ENCODE measurements around the gene ERICH6B. TPM values are rescaled to one million over a fixed set of nuclear protein-coding genes. Genes with fewer than 3 reads are reported as not detected.

ERICH6B gene
- total and polyA plus RNA-seq, 4 experiments from 2014 or later, result 0.39 TPM; not detected in 3

GRCh38 chr13:45592758-45593157 lies 22.8 kb downstream of the ERICH6B start:
- H3K4me3 ChIP-seq (ENCODE audit: low read length in 2 of 2), result no peak overlapping the region
- H3K27ac ChIP-seq (ENCODE audit: low read depth, low read length), result no peak overlapping the region
- Mint-ChIP-seq H3K27ac (no peak overlapping the region), H3K4me3 (no peak overlapping the region), H3K27me3 (peaks cover 2 to 14% of the 10 kb centered on the region in 2 donors), H3K36me3 (no peaks in the 10 kb centered on the region), H3K4me1 (no peaks in the 10 kb centered on the region), H3K9me3 (peaks cover 0 to 4% (median 0%) of the 10 kb centered on the region in 8 donors)
- no peak for DNase-seq
- H3K27me3 ChIP-seq (ENCODE audit: insufficient read depth, low read length), result no peaks in the 10 kb centered on the region
- no peaks in the 10 kb centered on the region for H3K4me1 ChIP-seq (ENCODE audit: insufficient read depth, low read length)
- CTCF ChIA-PET (ENCODE audit: partially characterized antibody), result interaction anchor here (1.2 kb wide), 1 partner anchor 31 kb away, joined by 3 read pairs; no protein-coding TSS in a partner anchor
- H3K36me3 ChIP-seq (ENCODE audit: insufficient read depth, low read length), result no peaks in the 10 kb centered on the region
- no peaks in the 10 kb centered on the region for H3K9me3 ChIP-seq (ENCODE audit: control insufficient read depth in 1 of 2, low read length in 2 of 2)
- POLR2A ChIA-PET (ENCODE audit: partially characterized antibody), result no interaction called here
- intact Hi-C loops (cut with micrococcal nuclease), result no loop called here

DNA sequence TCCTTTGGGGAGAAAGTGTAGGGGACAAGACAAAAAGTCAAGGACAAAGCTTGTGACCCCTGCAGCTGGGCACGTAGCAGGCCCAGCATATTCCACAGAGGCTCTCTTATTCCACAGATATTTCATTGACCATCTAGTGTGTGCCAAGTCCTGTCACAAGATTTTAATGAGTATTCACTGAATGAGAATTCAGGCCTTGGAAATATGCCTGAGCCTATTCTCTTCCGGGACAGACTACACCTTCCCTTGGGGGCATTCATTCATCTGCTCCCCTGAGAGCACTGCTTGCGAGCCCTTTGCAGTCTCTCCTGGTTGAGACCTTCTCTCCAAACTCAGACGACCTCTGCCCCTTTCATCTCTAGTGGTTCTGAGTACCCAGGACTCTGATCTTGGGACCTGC lies 25.5 kb downstream of the ERICH6B start:
- peaks cover 1 to 11% of the 10 kb centered on the region in 2 donors for H3K27me3 Mint-ChIP-seq
- no peak overlapping the region for H3K4me3 Mint-ChIP-seq
- ChIA-PET CTCF (ENCODE audit: partially characterized antibody) (no interaction called here), POLR2A (ENCODE audit: partially characterized antibody) (no interaction called here)
- intact Hi-C loops (cut with micrococcal nuclease), result no loop called here
- no peaks in the 10 kb centered on the region for H3K36me3 Mint-ChIP-seq
- peaks cover 0 to 4% (median 0%) of the 10 kb centered on the region in 8 donors for H3K9me3 Mint-ChIP-seq
- DNase-seq, result no peak
- Histone ChIP-seq H3K4me3 (ENCODE audit: low read length in 2 of 2) (no peak overlapping the region), H3K4me1 (ENCODE audit: insufficient read depth, low read length) (no peaks in the 10 kb centered on the region), H3K36me3 (ENCODE audit: insufficient read depth, low read length) (no peaks in the 10 kb centered on the region), H3K27ac (ENCODE audit: low read depth, low read length) (no peak overlapping the region), H3K9me3 (ENCODE audit: control insufficient read depth in 1 of 2, low read length in 2 of 2) (no peaks in the 10 kb centered on the region), H3K27me3 (ENCODE audit: insufficient read depth, low read length) (no peaks in the 10 kb centered on the region)
- H3K27ac Mint-ChIP-seq, result no peak overlapping the region
- no peaks in the 10 kb centered on the region for H3K4me1 Mint-ChIP-seq

DNA sequence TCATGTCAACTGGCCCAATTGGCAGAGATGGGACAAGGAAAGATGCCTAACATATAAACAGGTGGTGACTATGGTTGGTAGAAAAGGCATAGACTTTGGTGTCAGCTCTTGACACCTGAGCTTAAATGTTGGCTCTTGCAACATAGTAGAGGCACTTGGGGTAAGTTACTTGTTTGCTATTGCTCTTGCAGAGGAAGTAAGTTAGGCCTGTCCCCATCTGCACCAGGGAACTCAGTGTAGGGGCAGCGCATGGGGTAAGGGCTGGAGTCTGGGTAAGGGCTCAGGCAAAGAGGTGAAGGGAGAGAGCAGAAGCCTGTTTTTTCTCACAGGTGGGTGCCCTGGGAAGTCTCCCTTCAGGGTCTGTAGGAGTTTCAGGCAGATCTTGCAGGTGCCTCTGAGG lies 27.6 kb downstream of the ERICH6B start:
- H3K4me3 Mint-ChIP-seq, result no peak overlapping the region
- no peak for DNase-seq
- no peak overlapping the region for H3K27ac ChIP-seq (ENCODE audit: low read depth, low read length)
- POLR2A ChIA-PET (ENCODE audit: partially characterized antibody), result no interaction called here
- H3K27ac Mint-ChIP-seq, result no peak overlapping the region
- H3K4me1 Mint-ChIP-seq, result no peaks in the 10 kb centered on the region
- intact Hi-C loops (cut with micrococcal nuclease), result no loop called here
- no peaks in the 10 kb centered on the region for H3K36me3 Mint-ChIP-seq
- CTCF ChIA-PET (ENCODE audit: partially characterized antibody), result no interaction called here
- H3K27me3 ChIP-seq (ENCODE audit: insufficient read depth, low read length), result no peaks in the 10 kb centered on the region
- H3K36me3 ChIP-seq (ENCODE audit: insufficient read depth, low read length), result no peaks in the 10 kb centered on the region
- H3K4me3 ChIP-seq (ENCODE audit: low read length in 2 of 2), result no peak overlapping the region
- peaks cover 1 to 9% of the 10 kb centered on the region in 2 donors for H3K27me3 Mint-ChIP-seq
- no peaks in the 10 kb centered on the region for H3K4me1 ChIP-seq (ENCODE audit: insufficient read depth, low read length)
- peaks cover 0 to 4% (median 0%) of the 10 kb centered on the region in 8 donors for H3K9me3 Mint-ChIP-seq
- no peaks in the 10 kb centered on the region for H3K9me3 ChIP-seq (ENCODE audit: control insufficient read depth in 1 of 2, low read length in 2 of 2)

DNA sequence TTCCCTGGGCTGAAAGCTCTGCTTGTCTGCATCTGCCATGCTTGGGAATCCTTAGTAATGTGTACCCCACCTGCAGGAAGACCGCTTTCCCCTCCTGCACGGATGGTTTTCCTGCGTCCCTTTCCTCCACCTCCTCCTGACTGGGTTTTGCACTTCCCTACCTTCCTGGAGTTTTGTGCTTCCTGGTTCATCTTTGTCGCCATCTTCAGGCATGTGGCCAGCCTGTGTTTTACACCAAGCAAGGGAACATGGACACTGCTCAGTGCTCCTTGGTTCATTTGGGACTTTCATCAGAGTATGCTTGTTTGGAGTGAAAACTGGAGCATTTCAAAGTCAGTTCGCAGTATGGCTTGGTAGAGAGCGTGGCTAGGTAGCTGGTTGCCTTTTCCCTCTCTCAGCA lies 30.7 kb downstream of the ERICH6B start:
- H3K9me3 Mint-ChIP-seq, result peaks cover 0 to 1% (median 0%) of the 10 kb centered on the region in 8 donors
- no peaks in the 10 kb centered on the region for H3K27me3 ChIP-seq (ENCODE audit: insufficient read depth, low read length)
- H3K27me3 Mint-ChIP-seq, result peaks cover 1 to 9% of the 10 kb centered on the region in 2 donors
- no peaks in the 10 kb centered on the region for H3K4me1 Mint-ChIP-seq
- no peaks in the 10 kb centered on the region for H3K36me3 Mint-ChIP-seq
- H3K4me1 ChIP-seq (ENCODE audit: insufficient read depth, low read length), result no peaks in the 10 kb centered on the region
- H3K9me3 ChIP-seq (ENCODE audit: control insufficient read depth in 1 of 2, low read length in 2 of 2), result no peaks in the 10 kb centered on the region
- intact Hi-C loops (cut with micrococcal nuclease), result no loop called here
- ChIA-PET CTCF (ENCODE audit: partially characterized antibody) (no interaction called here), POLR2A (ENCODE audit: partially characterized antibody) (no interaction called here)
- no peak for DNase-seq
- H3K4me3 ChIP-seq (ENCODE audit: low read length in 2 of 2), result no peak overlapping the region
- H3K27ac Mint-ChIP-seq, result no peak overlapping the region
- H3K4me3 Mint-ChIP-seq, result no peak overlapping the region
- H3K36me3 ChIP-seq (ENCODE audit: insufficient read depth, low read length), result no peaks in the 10 kb centered on the region
- no peak overlapping the region for H3K27ac ChIP-seq (ENCODE audit: low read depth, low read length)

- intact Hi-C loops (cut with micrococcal nuclease), result no loop called here
- no peak overlapping the region for H3K27ac Mint-ChIP-seq
- Histone ChIP-seq H3K36me3 (ENCODE audit: insufficient read depth, low read length) (no peaks in the 10 kb centered on the region), H3K27me3 (ENCODE audit: insufficient read depth, low read length) (no peaks in the 10 kb centered on the region), H3K27ac (ENCODE audit: low read depth, low read length) (no peak overlapping the region), H3K4me1 (ENCODE audit: insufficient read depth, low read length) (no peaks in the 10 kb centered on the region), H3K4me3 (ENCODE audit: low read length in 2 of 2) (no peak overlapping the region), H3K9me3 (ENCODE audit: control insufficient read depth in 1 of 2, low read length in 2 of 2) (no peaks in the 10 kb centered on the region)
- CTCF ChIA-PET (ENCODE audit: partially characterized antibody), result no interaction called here
- no peak overlapping the region for H3K4me3 Mint-ChIP-seq
- H3K9me3 Mint-ChIP-seq, result peaks cover 0 to 1% (median 0%) of the 10 kb centered on the region in 8 donors
- H3K36me3 Mint-ChIP-seq, result no peaks in the 10 kb centered on the region
- H3K27me3 Mint-ChIP-seq, result peaks cover 6 to 8% of the 10 kb centered on the region in 2 donors
- H3K4me1 Mint-ChIP-seq, result no peaks in the 10 kb centered on the region
- DNase-seq, result no peak
- POLR2A ChIA-PET (ENCODE audit: partially characterized antibody), result no interaction called here
Measured at GRCh38 chr13:45582408-45583076, 33.0 kb downstream of the ERICH6B start.

GRCh38 chr13:45576466-45576865 lies 39.1 kb downstream of the ERICH6B start:
- ChIA-PET POLR2A (ENCODE audit: partially characterized antibody) (no interaction called here), CTCF (ENCODE audit: partially characterized antibody) (no interaction called here)
- H3K27me3 Mint-ChIP-seq, result peaks cover 10 to 20% of the 10 kb centered on the region in 2 donors
- H3K4me3 Mint-ChIP-seq, result no peak overlapping the region
- no peak overlapping the region for H3K4me3 ChIP-seq (ENCODE audit: low read length in 2 of 2)
- no peaks in the 10 kb centered on the region for H3K9me3 ChIP-seq (ENCODE audit: control insufficient read depth in 1 of 2, low read length in 2 of 2)
- intact Hi-C loops (cut with micrococcal nuclease), result no loop called here
- no peaks in the 10 kb centered on the region for H3K4me1 ChIP-seq (ENCODE audit: insufficient read depth, low read length)
- no peaks in the 10 kb centered on the region for H3K9me3 Mint-ChIP-seq
- H3K4me1 Mint-ChIP-seq, result no peaks in the 10 kb centered on the region
- no peaks in the 10 kb centered on the region for H3K36me3 Mint-ChIP-seq
- DNase-seq, result no peak
- H3K27ac ChIP-seq (ENCODE audit: low read depth, low read length), result no peak overlapping the region
- H3K36me3 ChIP-seq (ENCODE audit: insufficient read depth, low read length), result no peaks in the 10 kb centered on the region
- H3K27me3 ChIP-seq (ENCODE audit: insufficient read depth, low read length), result no peaks in the 10 kb centered on the region
- no peak overlapping the region for H3K27ac Mint-ChIP-seq

DNA sequence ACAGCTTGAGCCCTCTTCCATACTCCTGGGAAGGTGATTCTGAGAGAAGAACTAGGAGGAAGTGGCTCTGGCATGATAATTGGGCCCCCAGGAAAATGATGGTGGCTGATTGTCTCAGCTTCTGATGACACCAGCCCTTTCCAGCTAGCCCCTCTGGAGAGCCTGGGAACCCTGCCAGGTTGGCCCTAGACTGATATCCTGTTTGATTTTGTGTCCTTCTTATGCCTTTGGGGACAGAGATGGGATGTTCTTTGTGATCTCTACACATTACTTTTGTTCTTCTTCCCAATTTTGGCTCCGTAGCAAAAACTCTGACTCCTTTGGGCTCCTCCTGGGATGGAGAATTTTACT lies 39.7 kb downstream of the ERICH6B start:
- ChIA-PET CTCF (ENCODE audit: partially characterized antibody) (no interaction called here), POLR2A (ENCODE audit: partially characterized antibody) (no interaction called here)
- H3K4me3 ChIP-seq (ENCODE audit: low read length in 2 of 2), result no peak overlapping the region
- no peaks in the 10 kb centered on the region for H3K9me3 Mint-ChIP-seq
- no peaks in the 10 kb centered on the region for H3K4me1 ChIP-seq (ENCODE audit: insufficient read depth, low read length)
- intact Hi-C loops (cut with micrococcal nuclease), result no loop called here
- no peaks in the 10 kb centered on the region for H3K27me3 ChIP-seq (ENCODE audit: insufficient read depth, low read length)
- no peaks in the 10 kb centered on the region for H3K36me3 ChIP-seq (ENCODE audit: insufficient read depth, low read length)
- H3K27ac ChIP-seq (ENCODE audit: low read depth, low read length), result no peak overlapping the region
- H3K27me3 Mint-ChIP-seq, result peaks cover 13 to 24% of the 10 kb centered on the region in 2 donors
- no peaks in the 10 kb centered on the region for H3K9me3 ChIP-seq (ENCODE audit: control insufficient read depth in 1 of 2, low read length in 2 of 2)
- H3K4me1 Mint-ChIP-seq, result no peaks in the 10 kb centered on the region
- H3K36me3 Mint-ChIP-seq, result no peaks in the 10 kb centered on the region
- no peak overlapping the region for H3K4me3 Mint-ChIP-seq
- no peak overlapping the region for H3K27ac Mint-ChIP-seq
- no peak for DNase-seq

Data from CD4-positive, alpha-beta memory T cell (primary cell).